ENCODE data around the gene APOL6.

- no peak for TF ChIP-seq EZH2 (IDR thresholded peaks at IDR 0.05; ENCODE audit: borderline replicate concordance, low read length)
- TF ChIP-seq, protein P1, sequence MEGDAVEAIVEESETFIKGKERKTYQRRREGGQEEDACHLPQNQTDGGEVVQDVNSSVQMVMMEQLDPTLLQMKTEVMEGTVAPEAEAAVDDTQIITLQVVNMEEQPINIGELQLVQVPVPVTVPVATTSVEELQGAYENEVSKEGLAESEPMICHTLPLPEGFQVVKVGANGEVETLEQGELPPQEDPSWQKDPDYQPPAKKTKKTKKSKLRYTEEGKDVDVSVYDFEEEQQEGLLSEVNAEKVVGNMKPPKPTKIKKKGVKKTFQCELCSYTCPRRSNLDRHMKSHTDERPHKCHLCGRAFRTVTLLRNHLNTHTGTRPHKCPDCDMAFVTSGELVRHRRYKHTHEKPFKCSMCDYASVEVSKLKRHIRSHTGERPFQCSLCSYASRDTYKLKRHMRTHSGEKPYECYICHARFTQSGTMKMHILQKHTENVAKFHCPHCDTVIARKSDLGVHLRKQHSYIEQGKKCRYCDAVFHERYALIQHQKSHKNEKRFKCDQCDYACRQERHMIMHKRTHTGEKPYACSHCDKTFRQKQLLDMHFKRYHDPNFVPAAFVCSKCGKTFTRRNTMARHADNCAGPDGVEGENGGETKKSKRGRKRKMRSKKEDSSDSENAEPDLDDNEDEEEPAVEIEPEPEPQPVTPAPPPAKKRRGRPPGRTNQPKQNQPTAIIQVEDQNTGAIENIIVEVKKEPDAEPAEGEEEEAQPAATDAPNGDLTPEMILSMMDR (IDR thresholded peaks at IDR 0.05; ENCODE audit: low read length) = no peak
Observed at GRCh38 chr22:35608088-35608487, 40.2 kb upstream of the APOL6 start.

All from OCI-LY1 (cell line).